HG03159 (cell line): ENCODE results near the gene ERMP1.
"Not testable (repeated sequence)": the region's sequence is repeated elsewhere in the genome, so short reads cannot be mapped to it uniquely, and the experiment has no call there.

Experiments
- ATAC-seq: cut with Tn5 transposase; IDR thresholded peaks from one replicate; pipeline ENCODE4 v1.9.1; 2021; ENCODE audit warnings: mild to moderate bottlenecking, moderate library complexity; ENCODE audit not compliant: unreplicated experiment

The ERMP1 gene

GRCh38 chr9:5825223-5825622, 7.7 kb downstream of the ERMP1 start:
- ATAC-seq, result no peak

GRCh38 chr9:5820425-5820824, 12.5 kb downstream of the ERMP1 start:
- ATAC-seq, result no peak

- no peak for ATAC-seq
Observed at GRCh38 chr9:5819174-5819573, 13.7 kb downstream of the ERMP1 start.

- no peak for ATAC-seq
Observed at GRCh38 chr9:5818424-5819142, 14.3 kb downstream of the ERMP1 start.

- ATAC-seq, result no peak
Observed at GRCh38 chr9:5817862-5818261, 15.1 kb downstream of the ERMP1 start.

GRCh38 chr9:5815461-5815860, 17.5 kb downstream of the ERMP1 start:
- no peak for ATAC-seq

GRCh38 chr9:5813824-5814223, 19.1 kb downstream of the ERMP1 start:
- no peak for ATAC-seq

- no peak for ATAC-seq
Observed at GRCh38 chr9:5811751-5812150, 21.2 kb downstream of the ERMP1 start.

- ATAC-seq, result no peak
Observed at GRCh38 chr9:5805478-5805877, 27.4 kb downstream of the ERMP1 start.

GRCh38 chr9:5801739-5802113, 31.2 kb downstream of the ERMP1 start:
- ATAC-seq, result no peak

GRCh38 chr9:5800969-5801738, 31.8 kb downstream of the ERMP1 start:
- no peak for ATAC-seq

GRCh38 chr9:5800378-5800777, 32.5 kb downstream of the ERMP1 start:
- not testable (repeated sequence) for ATAC-seq

- no peak for ATAC-seq
Observed at GRCh38 chr9:5799314-5799713, 33.6 kb downstream of the ERMP1 start.

- no peak for ATAC-seq
Observed at GRCh38 chr9:5798581-5798980, 34.3 kb downstream of the ERMP1 start.

- no peak for ATAC-seq
Observed at GRCh38 chr9:5796298-5796697, 36.6 kb downstream of the ERMP1 start.

- ATAC-seq, result no peak
Observed at GRCh38 chr9:5793812-5794211, 39.1 kb downstream of the ERMP1 start.

GRCh38 chr9:5791870-5792269, 41.0 kb downstream of the ERMP1 start:
- no peak for ATAC-seq

- no peak for ATAC-seq
Observed at GRCh38 chr9:5790923-5791322, 42.0 kb downstream of the ERMP1 start.

GRCh38 chr9:5789489-5789888, 43.4 kb downstream of the ERMP1 start:
- ATAC-seq, result no peak

- ATAC-seq, result no peak
Observed at GRCh38 chr9:5787759-5788302, 45.1 kb downstream of the ERMP1 start.

GRCh38 chr9:5787220-5787619, 45.7 kb downstream of the ERMP1 start:
- no peak for ATAC-seq
